Measurements from ENCODE around the gene VPS13D.
A peak's percentile ranks its signal among the peaks of the same experiment; 100 is the strongest.

The VPS13D gene

GRCh38 chr1:12232221-12232620 lies 2.4 kb downstream of the VPS13D start:
- DNase-seq (ENCODE audit: low read depth) = no peak

DNA sequence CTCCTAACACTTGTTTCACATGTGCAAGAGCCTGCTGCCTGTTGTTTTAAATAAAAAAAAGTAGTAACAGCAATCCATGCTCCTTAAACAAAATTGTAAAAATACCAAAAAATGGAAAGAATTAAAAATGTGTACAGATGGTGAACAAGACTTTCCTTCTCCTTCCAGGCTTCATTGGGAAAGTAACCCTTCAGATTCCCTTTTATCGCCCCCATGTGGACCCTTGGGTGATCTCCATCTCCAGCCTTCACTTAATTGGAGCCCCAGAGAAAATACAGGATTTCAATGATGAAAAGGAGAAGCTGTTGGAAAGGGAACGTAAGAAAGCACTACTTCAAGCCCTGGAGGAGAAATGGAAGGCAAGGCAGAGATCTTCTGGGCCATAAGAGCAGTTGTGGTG lies 14.2 kb downstream of the VPS13D start:
- DNase-seq (ENCODE audit: low read depth) = no peak

DNA sequence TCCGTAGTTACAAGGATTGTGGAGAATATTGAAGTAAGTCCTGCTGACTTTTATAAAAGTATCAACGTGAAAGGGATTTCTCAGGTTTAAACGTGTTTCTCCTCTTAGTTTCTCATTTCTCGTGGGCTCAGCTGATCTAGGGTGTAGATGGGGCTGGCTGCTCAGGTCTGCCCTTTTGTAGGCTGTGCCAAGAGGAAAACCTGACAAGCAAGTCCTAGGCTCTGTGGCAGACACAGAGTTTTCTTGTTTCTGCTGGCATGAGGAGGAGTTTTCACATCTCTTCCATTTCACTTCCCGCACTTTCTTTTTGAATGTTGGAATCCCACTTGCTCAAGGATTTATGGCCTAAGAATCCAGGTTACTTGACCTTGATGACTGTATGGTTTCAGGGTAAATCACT lies 14.8 kb downstream of the VPS13D start:
- DNase-seq (ENCODE audit: low read depth) = no peak

GRCh38 chr1:12245116-12245515 lies 15.3 kb downstream of the VPS13D start:
- DNase-seq (ENCODE audit: low read depth) = no peak

GRCh38 chr1:12245733-12246132 lies 15.9 kb downstream of the VPS13D start:
- DNase-seq (ENCODE audit: low read depth) = no peak

- no peak for DNase-seq (ENCODE audit: low read depth)
Measured at GRCh38 chr1:12246584-12246983, 16.8 kb downstream of the VPS13D start.

DNA sequence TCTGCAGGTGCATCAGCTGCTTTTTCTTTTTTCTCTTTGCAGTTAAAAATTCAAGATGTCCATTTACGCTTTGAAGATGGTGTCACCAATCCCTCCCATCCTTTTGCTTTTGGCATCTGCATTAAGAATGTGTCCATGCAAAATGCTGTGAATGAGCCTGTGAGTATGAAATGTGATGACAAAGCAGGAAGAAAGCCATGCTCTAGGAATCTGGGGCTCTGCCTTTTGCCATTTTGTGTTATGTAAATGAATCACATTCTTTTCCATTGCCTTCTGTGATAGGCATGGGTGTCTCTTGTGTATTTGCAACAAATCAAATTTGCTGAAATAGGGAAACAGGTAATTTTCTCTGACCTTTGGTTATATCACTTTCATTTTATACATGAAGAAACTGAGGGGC lies 19.4 kb downstream of the VPS13D start:
- DNase-seq (ENCODE audit: low read depth) = no peak

DNA sequence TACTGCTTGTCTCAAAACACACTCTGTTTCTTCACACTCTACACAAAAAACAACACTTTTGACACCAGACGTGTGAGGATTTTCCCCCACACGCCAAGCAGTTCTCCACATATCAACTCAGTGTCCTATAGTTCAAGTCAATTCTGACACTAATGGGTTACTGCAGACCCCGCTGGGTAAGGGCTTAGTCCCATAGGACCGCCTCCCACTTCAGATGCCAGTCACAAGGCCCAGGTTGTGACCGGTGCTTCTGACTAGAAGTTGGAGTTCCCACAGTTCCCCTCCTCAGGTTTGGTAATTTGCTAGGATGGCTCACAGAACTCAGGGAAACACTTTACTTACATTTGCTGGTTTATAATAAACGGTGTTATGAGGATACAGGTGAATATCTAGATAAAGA lies 19.9 kb downstream of the VPS13D start:
- DNase-seq (ENCODE audit: low read depth) = no peak

DNA sequence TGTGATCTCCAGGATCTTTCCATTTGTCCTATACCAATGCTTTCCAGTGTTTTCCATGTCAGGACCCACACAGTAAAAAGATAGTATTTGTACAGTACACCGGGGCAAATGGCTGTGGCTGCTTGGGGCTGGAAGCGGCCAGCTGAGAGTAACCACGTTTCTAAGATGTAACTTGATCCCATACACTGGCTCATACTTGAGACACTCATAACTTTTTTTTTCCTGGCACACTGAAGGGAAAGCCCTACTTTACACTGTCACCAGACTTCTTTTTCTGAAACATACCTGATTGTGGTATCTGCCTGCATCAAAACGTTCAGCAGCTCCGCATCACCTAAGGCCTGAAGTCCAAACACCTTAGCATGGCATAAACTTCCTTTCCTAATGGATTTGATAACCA lies 21.6 kb downstream of the VPS13D start:
- no peak for DNase-seq (ENCODE audit: low read depth)

DNA sequence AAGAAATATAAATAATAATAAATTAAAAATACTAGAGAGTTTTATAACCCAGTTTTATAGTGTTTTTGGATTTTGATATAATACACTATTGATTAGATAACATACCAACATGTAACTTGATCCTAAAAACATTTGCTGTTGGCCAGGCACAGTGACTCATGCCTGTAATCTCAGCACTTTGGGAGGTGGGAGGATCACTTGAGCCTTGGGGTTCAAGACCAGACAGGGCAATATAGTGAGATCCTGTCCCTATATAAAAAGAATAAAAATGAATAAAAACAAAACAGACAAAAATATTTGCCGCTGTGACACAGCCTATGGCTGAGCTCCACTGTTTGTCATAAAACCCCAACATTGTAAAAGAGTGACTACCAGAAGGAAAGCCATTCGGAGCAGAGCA lies 26.1 kb downstream of the VPS13D start:
- DNase-seq (ENCODE audit: low read depth) = no peak

- DNase-seq (ENCODE audit: low read depth) = no peak
Measured at GRCh38 chr1:12258272-12258671, 28.4 kb downstream of the VPS13D start.

GRCh38 chr1:12269351-12269750 lies 39.5 kb downstream of the VPS13D start:
- DNase-seq (ENCODE audit: low read depth) = no peak

GRCh38 chr1:12271033-12271432 lies 41.2 kb downstream of the VPS13D start:
- no peak for DNase-seq (ENCODE audit: low read depth)

- no peak for DNase-seq (ENCODE audit: low read depth)
Measured at GRCh38 chr1:12272770-12273169, 42.9 kb downstream of the VPS13D start.

DNA sequence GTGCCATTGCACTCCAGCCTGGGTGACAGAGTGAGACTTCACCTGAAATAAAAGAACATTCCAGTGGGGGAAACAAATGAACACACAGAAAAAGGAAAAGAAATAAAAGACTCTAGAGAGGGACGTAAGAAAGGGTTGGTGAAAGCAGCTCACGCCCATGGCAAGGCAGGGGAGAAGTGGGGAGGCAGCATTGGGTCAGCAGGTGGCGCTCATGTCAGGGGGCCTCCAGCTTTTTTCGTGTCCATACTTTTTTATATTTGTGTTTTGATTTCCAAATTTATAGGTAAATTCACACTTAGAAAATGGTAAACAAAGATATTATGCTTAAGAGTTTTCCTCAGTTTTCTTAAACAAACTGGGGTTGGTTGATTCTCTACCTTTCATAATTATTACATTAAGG lies 45.5 kb downstream of the VPS13D start:
- DNase-seq (ENCODE audit: low read depth) = peak; percentile 35

GRCh38 chr1:12276225-12276624 lies 46.4 kb downstream of the VPS13D start:
- DNase-seq (ENCODE audit: low read depth) = no peak

GRCh38 chr1:12279003-12279402 lies 49.2 kb downstream of the VPS13D start:
- DNase-seq (ENCODE audit: low read depth) = no peak

DNA sequence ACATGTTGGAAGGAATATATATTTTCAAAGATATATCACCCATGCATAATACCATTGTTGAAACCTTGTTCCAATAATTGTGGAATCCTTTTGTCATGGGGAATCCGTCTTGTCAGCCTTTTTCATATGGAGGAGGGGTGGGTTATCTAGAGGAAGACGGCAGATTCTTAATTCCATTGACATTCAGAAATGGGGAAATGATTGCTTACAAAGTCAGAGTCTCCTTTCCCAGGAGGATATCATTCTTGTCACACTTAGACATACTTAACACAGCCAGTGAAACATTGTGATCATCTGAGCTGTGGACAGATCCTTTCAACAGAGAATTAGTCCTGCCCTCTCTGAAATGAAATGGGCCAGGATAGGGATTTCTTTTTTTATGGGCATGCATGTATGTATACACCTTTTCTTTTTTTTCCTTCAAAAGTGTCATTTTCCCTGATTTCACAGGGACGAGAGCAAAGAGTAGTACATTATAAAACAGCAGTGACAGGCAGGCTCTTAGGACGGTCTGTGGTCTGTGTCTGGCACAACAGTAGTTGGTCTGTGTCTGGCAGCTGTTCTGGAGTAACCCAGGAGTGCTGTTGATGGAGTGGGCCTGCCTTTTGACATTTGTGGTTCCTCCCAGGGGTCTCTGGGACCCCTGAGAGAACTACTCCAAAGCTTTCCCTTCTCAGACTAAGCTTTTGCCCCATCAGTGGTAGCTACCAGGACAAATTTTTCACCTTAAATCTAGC lies 50.1 kb downstream of the VPS13D start:
- DNase-seq (ENCODE audit: low read depth) = no peak

- no peak for DNase-seq (ENCODE audit: low read depth)
Measured at GRCh38 chr1:12282142-12282541, 52.3 kb downstream of the VPS13D start.

DNA sequence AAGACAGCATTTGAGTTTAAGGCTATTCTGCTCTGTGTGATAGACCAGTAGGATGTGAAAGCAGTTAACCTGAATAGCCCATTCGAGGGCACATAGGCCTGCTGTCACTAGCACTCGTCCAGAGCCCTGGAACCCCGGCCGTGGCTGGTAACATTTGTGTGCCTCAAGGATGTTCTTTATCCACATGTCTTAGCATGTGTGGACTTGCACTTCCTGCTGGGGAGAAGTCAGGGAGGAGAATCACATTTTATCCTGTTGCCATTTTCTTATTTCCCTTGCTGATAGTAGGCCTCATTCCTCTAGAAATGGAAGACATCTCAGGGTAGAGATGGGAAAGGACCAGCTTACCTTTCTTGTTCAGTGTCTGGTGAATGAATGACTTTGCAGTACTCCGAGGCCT lies 54.7 kb downstream of the VPS13D start:
- no peak for DNase-seq (ENCODE audit: low read depth)

GRCh38 chr1:12285496-12286143 lies 55.8 kb downstream of the VPS13D start:
- DNase-seq (ENCODE audit: low read depth) = no peak

- DNase-seq (ENCODE audit: low read depth) = no peak
Measured at GRCh38 chr1:12287869-12288268, 58.0 kb downstream of the VPS13D start.

GRCh38 chr1:12290828-12291227 lies 61.0 kb downstream of the VPS13D start:
- DNase-seq (ENCODE audit: low read depth) = no peak

DNA sequence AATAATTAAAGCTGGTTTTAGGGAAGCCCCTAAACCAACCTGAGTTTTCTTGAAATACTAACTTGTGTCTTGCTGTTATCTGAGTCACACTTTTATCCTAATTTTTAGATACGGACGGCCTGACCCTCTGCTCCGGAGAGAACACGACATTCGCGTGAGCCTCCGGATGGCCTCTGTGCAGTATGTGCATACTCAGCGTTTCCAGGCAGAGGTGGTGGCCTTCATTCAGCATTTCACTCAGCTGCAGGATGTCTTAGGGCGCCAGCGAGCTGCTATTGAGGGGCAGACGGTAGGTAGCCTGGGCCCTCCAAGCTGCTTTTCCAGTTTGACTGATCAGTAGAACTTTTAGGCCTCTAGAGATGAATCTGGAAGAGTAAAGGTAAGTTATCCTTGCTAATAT lies 63.6 kb downstream of the VPS13D start:
- no peak for DNase-seq (ENCODE audit: low read depth)

All from activated T-cell treated with anti-CD3 and anti-CD28 coated beads for 48 hours (primary cell).